H9 (cell line): ENCODE data around the gene RBMS3. TPM values are rescaled to one million over a fixed set of nuclear protein-coding genes. Genes with fewer than 3 reads are reported as not detected.

Experiments
- DNase-seq: peaks from one replicate; pipeline ENCODE4 v3.0.0-alpha.2; 2017
- H2AFZ ChIP-seq: one replicate; pipeline ENCODE4 v1.6.1; 2013; ENCODE audit warnings: mild to moderate bottlenecking, low read length, control low read depth, moderate library complexity
- H2AK5ac ChIP-seq: 2 replicates; pipeline ENCODE4 v1.6.1; 2013; ENCODE audit warnings: low read length, control low read depth, mixed read lengths; ENCODE audit not compliant: insufficient read length
- H2BK120ac ChIP-seq: one replicate; pipeline ENCODE4 v1.6.1; 2013; ENCODE audit warnings: low read depth, mild to moderate bottlenecking, low read length, control low read depth, inconsistent platforms; ENCODE audit not compliant: poor library complexity, severe bottlenecking
- H2BK12ac ChIP-seq: 2 replicates; pipeline ENCODE4 v1.6.1; 2013; ENCODE audit warnings: low read length, control low read depth, mixed read lengths, low read depth; ENCODE audit not compliant: insufficient read length
- H2BK15ac ChIP-seq: 2 replicates; pipeline ENCODE4 v1.6.1; 2013; ENCODE audit warnings: low read depth, low read length, control low read depth
- H2BK20ac ChIP-seq: one replicate; pipeline ENCODE4 v1.6.1; 2013; ENCODE audit warnings: low read depth, mild to moderate bottlenecking, low read length, control low read depth, inconsistent platforms; ENCODE audit not compliant: poor library complexity, severe bottlenecking
- H2BK5ac ChIP-seq: 2 replicates; pipeline ENCODE4 v1.6.1; 2013; ENCODE audit warnings: low read length, control low read depth, mixed read lengths; ENCODE audit not compliant: insufficient read length
- H3K14ac ChIP-seq: 2 replicates; pipeline ENCODE4 v1.6.1; 2013; ENCODE audit warnings: low read length, control low read depth; ENCODE audit not compliant: insufficient read depth
- H3K18ac ChIP-seq: 2 replicates; pipeline ENCODE4 v1.6.1; 2013; ENCODE audit warnings: low read depth, mild to moderate bottlenecking, mixed read lengths, low read length, control low read depth; ENCODE audit not compliant: insufficient read length
- H3K23ac ChIP-seq: 2 replicates; pipeline ENCODE4 v1.6.1; 2013; ENCODE audit warnings: low read length, control low read depth, mixed read lengths, low read depth; ENCODE audit not compliant: insufficient read length
- H3K23me2 ChIP-seq: 2 replicates; pipeline ENCODE4 v1.6.1; 2013; ENCODE audit warnings: low read depth, mild to moderate bottlenecking, mixed read lengths, low read length, control low read depth; ENCODE audit not compliant: insufficient read length, poor library complexity, severe bottlenecking
- H3K27ac ChIP-seq: 2 replicates; pipeline ENCODE4 v1.5.1; 2013; ENCODE audit warnings: low read length, control low read depth, mixed read lengths, low read depth; ENCODE audit not compliant: insufficient read length
- H3K27me3 ChIP-seq: 2 replicates; pipeline ENCODE4 v1.6.1; 2013; ENCODE audit warnings: low read length, control low read depth, inconsistent platforms; ENCODE audit not compliant: insufficient read depth
- H3K4ac ChIP-seq: 2 replicates; pipeline ENCODE4 v1.6.1; 2013; ENCODE audit warnings: low read depth, mild to moderate bottlenecking, control low read depth, inconsistent platforms, low read length, moderate library complexity
- H3K4me1 ChIP-seq: 2 replicates; pipeline ENCODE4 v1.6.1; 2013; ENCODE audit warnings: low read length, control low read depth, inconsistent platforms; ENCODE audit not compliant: insufficient read depth
- H3K4me2 ChIP-seq: 2 replicates; pipeline ENCODE4 v1.6.1; 2013; ENCODE audit warnings: low read length, control low read depth, mixed read lengths; ENCODE audit not compliant: insufficient read length, insufficient read depth
- H3K56ac ChIP-seq: 2 replicates; pipeline ENCODE4 v1.6.1; 2013; ENCODE audit warnings: low read depth, mild to moderate bottlenecking, mixed read lengths, low read length, control low read depth; ENCODE audit not compliant: insufficient read length
- H3K79me1 ChIP-seq: 2 replicates; pipeline ENCODE4 v1.6.1; 2013; ENCODE audit warnings: low read depth, mild to moderate bottlenecking, moderate library complexity, low read length, control low read depth, inconsistent platforms; ENCODE audit not compliant: insufficient read depth, poor library complexity, severe bottlenecking
- H3K79me2 ChIP-seq: 2 replicates; pipeline ENCODE4 v1.6.1; 2013; ENCODE audit warnings: low read length, control low read depth, inconsistent platforms; ENCODE audit not compliant: insufficient read depth
- H3K9ac ChIP-seq: 2 replicates; pipeline ENCODE4 v1.6.1; 2013; ENCODE audit warnings: low read length, control low read depth, mixed read lengths; ENCODE audit not compliant: insufficient read length; ENCODE audit errors: extremely low read depth
- H3K9me3 ChIP-seq: one replicate; pipeline ENCODE4 v1.6.1; 2013; ENCODE audit warnings: low read depth, low read length, inconsistent platforms; ENCODE audit not compliant: control insufficient read depth
- H3T11ph ChIP-seq: one replicate; pipeline ENCODE4 v1.6.1; 2013; ENCODE audit warnings: mild to moderate bottlenecking, low read length, control low read depth, inconsistent platforms
- H4K20me1 ChIP-seq: one replicate; pipeline ENCODE4 v1.6.1; 2013; ENCODE audit not compliant: control insufficient read depth, insufficient read length, insufficient read depth
- H4K5ac ChIP-seq: 2 replicates; pipeline ENCODE4 v1.6.1; 2013; ENCODE audit warnings: low read depth, mild to moderate bottlenecking, mixed read lengths, low read length, control low read depth; ENCODE audit not compliant: insufficient read length
- H4K8ac ChIP-seq: replicated peaks from 2 replicates; pipeline ENCODE4 v1.6.1; 2013; ENCODE audit warnings: low read length, control low read depth, mixed read lengths, low read depth; ENCODE audit not compliant: insufficient read length
- H4K91ac ChIP-seq: 2 replicates; pipeline ENCODE4 v1.6.1; 2013; ENCODE audit warnings: low read depth, mild to moderate bottlenecking, moderate library complexity, mixed read lengths, low read length, control low read depth; ENCODE audit not compliant: insufficient read length
- H3K27ac Mint-ChIP-seq, 3 experiments: 2 replicates in 2 of 3; 3 replicates in 1 of 3; pipeline ENCODE4 v1.8.0; 2020 to 2021; ENCODE audit warnings: mixed read lengths in 3 of 3, mild to moderate bottlenecking in 1 of 3, moderate library complexity in 1 of 3
- H3K27me3 Mint-ChIP-seq: 2 replicates; pipeline ENCODE4 v1.8.0; 2021; ENCODE audit warnings: low read depth, mild to moderate bottlenecking, moderate library complexity, mixed read lengths
- H3K36me3 Mint-ChIP-seq, 3 experiments: 2 replicates in 2 of 3; 3 replicates in 1 of 3; pipeline ENCODE4 v1.8.0; 2020 to 2021; ENCODE audit warnings: low read depth in 3 of 3, mixed read lengths in 3 of 3; ENCODE audit not compliant: insufficient read depth in 1 of 3
- H3K4me1 Mint-ChIP-seq, 2 experiments: 2 replicates each; pipeline ENCODE4 v1.8.0; 2020; ENCODE audit warnings: mixed read lengths in 2 of 2
- H3K4me3 Mint-ChIP-seq, 2 experiments: 2 replicates in 1 of 2; 3 replicates in 1 of 2; pipeline ENCODE4 v1.8.0; 2020 to 2021; ENCODE audit warnings: mild to moderate bottlenecking in 2 of 2, mixed read lengths in 2 of 2, moderate library complexity in 1 of 2
- H3K9me3 Mint-ChIP-seq, 2 experiments: 2 replicates in 1 of 2; 3 replicates in 1 of 2; pipeline ENCODE4 v1.8.0; 2020; ENCODE audit warnings: mild to moderate bottlenecking in 2 of 2, mixed read lengths in 2 of 2, moderate library complexity in 1 of 2
- WGBS: extraction: QIAGEN DNeasy Blood & Tissue Kit; methylation state at CpG from one replicate; pipeline ENCODE4 v1.1.7; 2013; ENCODE audit warnings: missing lambda C conversion rate, low lambda C conversion rate, mixed read lengths; ENCODE audit not compliant: insufficient read length; ENCODE audit errors: extremely low coverage; 5-methylcytosine and 5-hydroxymethylcytosine counted together
- total RNA-seq: library from RNA; stranded (reverse); gene quantifications from 2 replicates; pipeline ENCODE4 v1.2.1, GENCODE V29; 2021
- TF ChIP-seq, protein P1 (sequence below): fragments of 200-600 bp; sonication (generic); conservative IDR thresholded peaks from 3 replicates; pipeline ENCODE4 v1.8.0; 2021; ENCODE audit warnings: antibody characterized with exemption, mild to moderate bottlenecking

The RBMS3 gene
- total RNA-seq, 1 experiment from 2014 or later = 8.1 TPM

DNA sequence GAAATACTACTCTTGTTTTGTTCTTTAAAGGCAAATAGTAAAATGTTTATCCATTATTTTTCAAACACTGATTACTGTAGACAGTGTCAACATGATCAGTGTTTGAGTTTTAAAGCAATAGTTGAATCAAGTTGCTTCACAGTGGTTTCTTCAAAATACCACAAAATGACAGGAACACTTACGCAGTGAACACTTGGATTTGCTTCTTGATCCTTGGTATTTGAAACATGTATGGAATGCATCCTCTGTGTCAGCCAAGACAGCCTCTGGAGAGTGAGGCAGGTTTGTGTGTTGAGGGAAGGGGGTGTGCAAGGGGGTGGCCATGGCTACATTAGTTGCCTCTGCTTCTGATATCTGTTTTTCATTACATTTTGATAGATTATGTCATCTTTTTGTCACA, 413.0 kb downstream of the RBMS3 start:
- Histone ChIP-seq H3K9ac (no peak overlapping the region), H2BK12ac (no peak overlapping the region), H3K79me2 (no peaks in the 10 kb centered on the region), H3K27me3 (no peaks in the 10 kb centered on the region), H2AFZ (no peak overlapping the region), H3K4ac (no peak overlapping the region), H2BK20ac (no peak overlapping the region), H4K20me1 (no peaks in the 10 kb centered on the region), H3K14ac (no peak overlapping the region), H3K79me1 (no peaks in the 10 kb centered on the region), H3T11ph (no peak overlapping the region), H2BK5ac (no peak overlapping the region), H4K91ac (no peak overlapping the region), H3K18ac (no peak overlapping the region), H3K4me2 (no peak overlapping the region), H2BK15ac (no peak overlapping the region), H3K9me3 (no peaks in the 10 kb centered on the region), H4K8ac (no peak overlapping the region), H3K23ac (no peak overlapping the region), H3K4me1 (peaks cover 3% of the 10 kb centered on the region; the same call in 1 of the 2 replicates), H3K27ac (no peak overlapping the region), H3K56ac (no peak overlapping the region), H2BK120ac (no peak overlapping the region), H2AK5ac (no peak overlapping the region), H3K23me2 (no peaks in the 10 kb centered on the region), H4K5ac (no peak overlapping the region)
- H3K36me3 Mint-ChIP-seq = no peaks in the 10 kb centered on the region
- peak overlapping the region in 2 of 3 experiments; percentile 7 to 68; a peak in 4 of 7 replicates for H3K27ac Mint-ChIP-seq
- no peaks in the 10 kb centered on the region for H3K27me3 Mint-ChIP-seq
- no peak overlapping the region for H3K4me3 Mint-ChIP-seq
- TF ChIP-seq, protein P1, sequence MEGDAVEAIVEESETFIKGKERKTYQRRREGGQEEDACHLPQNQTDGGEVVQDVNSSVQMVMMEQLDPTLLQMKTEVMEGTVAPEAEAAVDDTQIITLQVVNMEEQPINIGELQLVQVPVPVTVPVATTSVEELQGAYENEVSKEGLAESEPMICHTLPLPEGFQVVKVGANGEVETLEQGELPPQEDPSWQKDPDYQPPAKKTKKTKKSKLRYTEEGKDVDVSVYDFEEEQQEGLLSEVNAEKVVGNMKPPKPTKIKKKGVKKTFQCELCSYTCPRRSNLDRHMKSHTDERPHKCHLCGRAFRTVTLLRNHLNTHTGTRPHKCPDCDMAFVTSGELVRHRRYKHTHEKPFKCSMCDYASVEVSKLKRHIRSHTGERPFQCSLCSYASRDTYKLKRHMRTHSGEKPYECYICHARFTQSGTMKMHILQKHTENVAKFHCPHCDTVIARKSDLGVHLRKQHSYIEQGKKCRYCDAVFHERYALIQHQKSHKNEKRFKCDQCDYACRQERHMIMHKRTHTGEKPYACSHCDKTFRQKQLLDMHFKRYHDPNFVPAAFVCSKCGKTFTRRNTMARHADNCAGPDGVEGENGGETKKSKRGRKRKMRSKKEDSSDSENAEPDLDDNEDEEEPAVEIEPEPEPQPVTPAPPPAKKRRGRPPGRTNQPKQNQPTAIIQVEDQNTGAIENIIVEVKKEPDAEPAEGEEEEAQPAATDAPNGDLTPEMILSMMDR = no peak
- WGBS = no CpG with 5 or more reads among the region's 1 CpG
- DNase-seq = peak; percentile 55
- H3K9me3 Mint-ChIP-seq = no peaks in the 10 kb centered on the region
- peaks cover 31 to 41% of the 10 kb centered on the region in 2 experiments for H3K4me1 Mint-ChIP-seq
